NOMO-1 treated with DMSO at 0.1 percent for 48 hours (cell line): ENCODE data around the gene XPA.
"Not testable (repeated sequence)": the region's sequence is repeated elsewhere in the genome, so short reads cannot be mapped to it uniquely, and the experiment has no call there.

Experiments
- DNase-seq: peaks from one replicate; lab custom pipeline; 2025; ENCODE audit not compliant: unreplicated experiment; lab: John Stamatoyannopoulos, UW

The XPA gene

GRCh38 chr9:97696803-97697601 is at the start of gene XPA:
TSS of gene XPA (minus strand) at chr9:97697340. CDS start at chr9:97697292, 48 bp downstream.
- peak; percentile 81 for DNase-seq

- DNase-seq: no peak
Observed at GRCh38 chr9:97744710-97745708, 47.9 kb upstream of the XPA start.

GRCh38 chr9:97744025-97744424 is 46.9 kb upstream of the XPA start:
- not testable (repeated sequence) for DNase-seq

GRCh38 chr9:97742545-97742944 is 45.4 kb upstream of the XPA start:
- no peak for DNase-seq

GRCh38 chr9:97741947-97742346 is 44.8 kb upstream of the XPA start:
- no peak for DNase-seq

- no peak for DNase-seq
Observed at GRCh38 chr9:97740848-97741821, 44.0 kb upstream of the XPA start.

- no peak for DNase-seq
Observed at GRCh38 chr9:97737429-97737828, 40.3 kb upstream of the XPA start.

- no peak for DNase-seq
Observed at GRCh38 chr9:97735070-97735600, 38.0 kb upstream of the XPA start.

GRCh38 chr9:97726716-97727115 is 29.6 kb upstream of the XPA start:
- no peak for DNase-seq

- DNase-seq: no peak
Observed at GRCh38 chr9:97723819-97724218, 26.7 kb upstream of the XPA start.

GRCh38 chr9:97722331-97722730 is 25.2 kb upstream of the XPA start:
- DNase-seq: no peak

- DNase-seq: no peak
Observed at GRCh38 chr9:97721396-97721795, 24.3 kb upstream of the XPA start.

- DNase-seq: no peak
Observed at GRCh38 chr9:97717866-97718265, 20.7 kb upstream of the XPA start.

GRCh38 chr9:97714435-97714834 is 17.3 kb upstream of the XPA start:
- no peak for DNase-seq

- DNase-seq: no peak
Observed at GRCh38 chr9:97711223-97711626, 14.1 kb upstream of the XPA start.

- peak; percentile 64 for DNase-seq
Observed at GRCh38 chr9:97710356-97711222, 13.4 kb upstream of the XPA start.

GRCh38 chr9:97706246-97706645 is 9.1 kb upstream of the XPA start:
- no peak for DNase-seq

GRCh38 chr9:97705354-97705950 is 8.3 kb upstream of the XPA start:
- DNase-seq: peak; percentile 37

- no peak for DNase-seq
Observed at GRCh38 chr9:97704851-97705250, 7.7 kb upstream of the XPA start.
